ENCODE data around the gene COX18.

COX18 gene

DNA sequence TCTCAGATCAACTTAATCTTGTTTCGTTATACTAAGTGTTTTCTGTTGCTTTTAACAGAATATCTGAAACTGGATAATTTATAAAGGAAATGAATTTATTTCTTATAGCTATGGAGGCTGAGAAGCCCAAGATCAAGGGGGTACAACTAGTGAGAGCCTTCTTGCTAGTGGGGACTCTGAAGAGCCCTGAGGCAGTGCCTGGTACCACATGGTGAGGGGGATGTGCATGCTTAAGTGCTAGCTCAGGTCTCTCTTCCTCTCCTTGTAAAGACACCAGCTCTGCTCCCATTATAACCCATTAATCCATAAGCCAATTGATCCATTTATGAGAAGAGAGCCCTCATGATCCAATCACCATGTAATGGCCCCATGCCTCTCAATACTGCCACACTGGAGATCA, 17.9 kb downstream of the COX18 start:
- DNase-seq, result no peak

DNA sequence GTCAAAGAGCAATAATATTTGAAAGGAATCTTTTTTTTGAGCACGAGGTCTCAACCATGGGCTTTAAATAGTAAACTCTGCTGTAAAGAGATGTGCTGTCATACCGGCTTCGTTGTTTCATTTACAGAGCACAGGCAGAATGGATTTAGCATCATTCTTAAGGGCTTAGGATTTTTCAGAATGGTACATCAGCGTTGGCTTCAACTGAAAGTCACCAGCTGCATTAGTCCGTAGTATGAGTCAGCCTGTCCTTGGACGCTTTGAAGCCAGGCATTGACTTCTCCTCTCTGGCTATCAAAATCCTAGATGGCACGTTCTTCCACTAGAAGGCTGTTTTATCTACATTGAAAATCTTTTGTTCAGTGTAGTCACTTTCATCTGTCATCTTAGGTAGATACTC, 23.6 kb downstream of the COX18 start:
- DNase-seq, result no peak

DNA sequence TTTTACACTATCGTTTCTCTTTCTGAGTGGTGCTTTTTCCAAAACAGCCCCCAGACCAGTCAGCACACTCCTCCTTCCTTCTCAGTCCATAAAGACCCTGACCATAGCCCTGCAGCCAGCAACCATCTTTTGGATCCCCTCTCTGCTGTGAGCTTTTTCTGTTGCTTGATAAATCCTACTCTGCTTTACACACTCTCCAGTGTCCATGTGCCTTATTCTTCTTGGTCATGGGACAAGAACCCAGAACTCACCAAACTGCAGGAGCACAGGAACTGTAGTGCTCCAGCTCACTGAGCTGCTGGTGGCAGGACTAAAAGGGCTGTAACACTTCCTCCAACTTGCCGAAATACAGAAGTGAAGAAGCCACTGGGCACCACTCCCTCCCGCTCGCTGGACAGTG, 32.5 kb downstream of the COX18 start:
- no peak for DNase-seq

DNA sequence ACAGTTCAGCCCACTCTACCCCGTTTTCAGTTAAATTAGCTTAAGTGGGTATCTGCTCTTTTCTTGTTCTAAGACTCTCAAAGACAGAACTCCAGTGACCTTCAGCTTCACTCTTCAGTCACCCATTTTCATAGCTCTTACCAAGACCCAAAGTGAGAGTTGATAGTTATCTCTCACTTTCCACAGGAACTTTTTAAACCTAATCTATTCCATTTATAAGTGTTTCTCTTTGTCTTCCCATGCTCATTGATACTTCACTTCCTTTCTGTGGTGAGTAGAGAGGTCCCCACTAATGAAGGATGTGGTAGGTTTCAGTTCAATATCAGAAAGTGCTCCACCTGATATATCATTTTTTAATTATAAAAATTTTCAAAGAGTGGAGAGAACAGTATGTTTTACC, 33.4 kb downstream of the COX18 start:
- no peak for DNase-seq

DNA sequence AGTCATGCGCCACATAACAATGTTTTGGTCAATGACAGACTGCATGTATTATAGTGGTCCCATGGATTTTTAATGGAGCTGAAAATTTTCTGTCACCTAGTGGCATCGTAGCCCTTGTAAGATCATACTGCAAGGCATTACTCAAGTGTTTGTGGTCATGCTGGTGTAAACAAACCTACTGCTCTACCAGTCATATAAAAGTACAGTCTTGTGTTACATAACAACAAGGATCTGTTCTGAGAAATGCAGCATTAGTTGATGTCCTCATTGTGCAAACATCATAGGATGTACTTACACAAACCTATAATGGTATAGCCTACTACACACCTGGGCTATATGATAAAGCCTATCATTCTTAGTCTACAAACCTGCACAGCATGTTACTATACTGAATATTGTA, 34.6 kb downstream of the COX18 start:
- DNase-seq, result no peak

DNA sequence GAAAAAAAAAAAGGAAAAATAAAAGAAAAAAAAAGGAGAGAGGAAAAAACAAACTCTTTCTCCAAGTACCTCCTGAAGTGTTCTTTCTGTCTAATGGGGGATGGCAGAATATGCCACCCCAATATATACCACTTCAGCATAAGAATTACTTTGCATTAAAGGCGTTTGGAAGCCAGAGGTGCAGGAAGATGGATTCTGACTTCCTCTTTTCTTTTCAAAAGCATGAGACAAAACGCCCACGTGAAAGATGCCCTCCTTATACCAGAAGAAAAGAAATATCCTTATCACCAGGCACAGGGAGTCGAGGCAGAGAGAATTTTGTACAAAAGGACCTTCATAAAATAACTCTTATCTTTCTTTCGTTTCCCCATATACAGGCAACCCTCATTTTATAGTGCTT, 40.9 kb downstream of the COX18 start:
- DNase-seq, result no peak

DNA sequence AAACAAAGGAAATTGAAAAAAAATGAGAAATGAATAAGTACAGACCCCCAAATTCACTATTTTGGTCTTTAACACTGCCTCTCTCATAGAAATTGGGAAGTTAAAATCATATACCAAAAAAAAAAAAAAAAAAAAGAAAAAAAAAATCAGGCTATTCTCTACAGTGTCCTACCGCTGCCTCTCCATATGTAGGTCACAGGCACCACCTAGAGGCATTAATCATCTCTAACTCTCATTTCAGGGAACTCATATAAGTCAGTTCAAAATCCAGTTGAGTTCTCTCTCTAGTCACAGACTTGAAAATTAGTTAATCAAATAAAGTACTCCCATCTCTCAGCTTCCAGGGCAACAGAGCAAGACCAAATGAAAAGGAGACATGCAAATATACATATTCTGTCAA, 47.9 kb downstream of the COX18 start:
- no peak for DNase-seq

DNA sequence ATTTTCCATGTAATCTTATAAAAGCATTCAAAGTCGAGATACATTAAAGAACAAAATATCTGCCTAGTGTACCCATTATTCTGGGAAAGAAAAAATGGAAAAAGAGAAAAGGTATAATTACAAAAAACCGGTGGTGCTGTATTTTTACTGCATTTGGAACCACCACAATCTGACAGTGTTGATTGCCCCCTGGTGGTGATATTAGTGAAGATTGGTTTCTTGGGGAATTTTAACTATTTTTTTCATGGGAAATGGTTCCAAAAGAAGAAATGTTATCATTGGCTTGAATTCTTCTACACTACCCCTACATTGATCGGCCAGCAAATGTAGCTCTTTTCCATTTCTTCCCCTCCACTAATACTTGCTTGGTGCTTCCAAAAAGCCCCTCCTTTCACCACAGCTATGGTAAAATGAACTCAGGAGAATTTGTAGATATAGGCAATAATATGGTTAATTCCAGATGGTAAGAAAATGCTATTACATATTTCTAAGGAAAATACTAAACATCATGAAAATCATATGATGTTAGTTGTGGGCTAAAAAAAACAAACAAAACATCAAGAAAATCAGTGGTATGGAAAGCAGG, 50.0 kb downstream of the COX18 start:
- no peak for DNase-seq

DNA sequence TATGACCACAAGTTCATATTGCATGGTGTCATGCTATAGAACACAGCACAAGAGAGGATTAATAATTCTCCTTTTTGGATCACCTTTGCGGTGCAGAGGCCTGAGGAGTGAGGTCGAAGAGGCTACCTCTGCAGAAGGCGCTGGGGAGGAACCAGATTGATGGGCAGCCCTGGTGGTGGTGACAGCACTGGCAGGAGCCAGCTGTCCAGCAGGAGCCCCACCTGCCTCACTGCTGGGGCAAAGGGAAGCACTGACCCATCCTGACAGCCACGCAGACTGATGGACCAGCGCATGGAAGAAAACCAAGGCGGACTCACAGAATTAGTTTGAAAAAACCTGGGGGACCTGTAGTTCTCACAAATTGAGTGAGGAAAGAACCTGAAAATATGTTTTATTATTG, 50.9 kb downstream of the COX18 start:
- no peak for DNase-seq

DNA sequence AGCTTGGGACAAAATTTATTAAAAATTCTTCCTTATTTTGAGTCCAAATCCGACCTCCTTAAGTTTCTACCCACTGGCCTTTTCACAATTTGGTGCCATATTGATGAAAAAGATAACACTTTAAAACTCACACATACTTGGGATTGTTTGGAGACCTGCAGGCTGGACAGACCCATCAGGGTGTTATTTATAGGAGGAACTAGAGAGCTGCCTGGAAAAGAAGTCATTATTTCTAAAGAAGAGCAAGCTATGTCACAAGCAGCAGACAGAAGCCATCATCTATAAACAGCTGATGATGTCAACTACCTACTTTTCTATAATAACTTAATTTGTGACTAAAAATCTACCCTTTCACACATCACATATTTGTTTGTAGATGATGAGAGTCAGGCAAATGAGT, 56.2 kb downstream of the COX18 start:
- no peak for DNase-seq

DNA sequence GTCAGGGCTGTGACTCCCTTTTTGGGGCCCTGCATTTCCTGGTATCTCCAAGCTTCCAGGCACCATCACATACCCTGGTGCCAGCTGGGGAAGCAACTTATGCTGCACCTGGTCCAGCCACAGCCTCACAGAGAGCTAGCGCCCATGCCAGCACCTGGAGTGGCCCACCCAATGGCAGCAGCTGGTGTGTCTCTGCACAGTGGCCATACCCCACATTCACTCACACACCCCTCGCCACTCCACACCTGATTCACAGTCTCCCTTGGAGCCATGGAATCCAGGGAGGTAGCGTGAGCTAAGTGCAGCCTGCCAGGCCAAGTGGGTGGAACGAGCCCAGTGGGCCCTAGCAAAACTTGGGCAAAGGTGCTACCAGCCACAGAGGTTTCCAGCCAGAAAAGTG, 56.8 kb downstream of the COX18 start:
- no peak for DNase-seq

DNA sequence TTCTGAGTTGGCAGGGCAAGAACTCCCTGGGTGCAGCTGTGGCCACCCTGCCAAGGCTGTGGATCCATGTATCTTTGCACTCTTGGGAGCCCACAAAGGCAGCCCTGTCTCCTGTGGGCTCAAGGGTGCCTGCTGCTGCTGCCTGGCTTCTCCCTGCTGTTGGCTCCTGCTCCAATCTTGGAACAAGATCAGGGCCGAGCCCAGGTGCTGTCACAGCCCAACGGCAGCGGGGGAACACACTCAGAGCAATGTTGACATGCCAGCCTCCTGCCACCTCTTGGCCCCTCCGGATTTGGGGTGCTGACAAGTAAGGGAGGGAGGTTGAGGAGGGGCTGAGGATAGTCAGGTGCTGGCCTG, 57.9 kb downstream of the COX18 start:
- DNase-seq, result no peak

DNA sequence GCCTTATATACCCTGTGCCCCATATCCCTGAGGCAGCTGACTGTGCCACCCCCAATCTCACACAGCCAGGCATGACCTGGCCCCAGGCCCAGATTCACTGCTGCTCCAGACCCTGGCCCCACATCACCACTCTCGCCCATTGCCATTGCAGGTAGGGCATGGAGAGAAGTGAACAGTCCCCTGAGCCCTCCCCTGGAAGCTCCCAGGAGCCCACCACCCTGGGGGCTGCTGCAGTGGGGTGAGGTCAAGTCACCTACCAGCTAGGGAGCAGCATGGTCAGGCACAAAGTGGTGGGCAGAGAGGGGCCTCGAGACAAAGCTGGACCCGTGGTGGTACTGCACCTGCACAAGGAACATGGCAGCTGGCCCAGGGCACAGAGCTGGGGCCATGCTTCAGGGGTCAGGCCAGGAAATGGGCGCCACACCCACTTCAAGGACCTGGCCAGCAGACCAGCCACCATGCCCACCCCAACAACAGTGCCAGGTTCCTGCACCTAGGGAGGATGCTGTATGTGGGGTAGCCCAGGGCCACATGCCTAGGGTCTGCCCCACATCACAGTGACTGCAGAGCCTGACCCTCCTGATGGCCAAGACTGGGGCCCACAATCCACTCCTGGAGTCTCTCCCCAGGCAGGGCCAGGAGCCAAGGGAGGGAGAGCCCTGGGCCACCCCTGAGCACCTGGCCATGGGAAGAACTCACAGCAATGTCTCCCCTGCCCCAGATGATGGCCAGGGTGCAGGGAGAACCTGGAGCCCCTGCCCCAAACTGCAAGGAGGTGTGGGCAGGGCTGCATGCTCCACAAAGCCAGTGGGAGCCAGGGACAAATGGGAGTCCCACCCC, 58.5 kb downstream of the COX18 start:
- DNase-seq, result no peak

DNA sequence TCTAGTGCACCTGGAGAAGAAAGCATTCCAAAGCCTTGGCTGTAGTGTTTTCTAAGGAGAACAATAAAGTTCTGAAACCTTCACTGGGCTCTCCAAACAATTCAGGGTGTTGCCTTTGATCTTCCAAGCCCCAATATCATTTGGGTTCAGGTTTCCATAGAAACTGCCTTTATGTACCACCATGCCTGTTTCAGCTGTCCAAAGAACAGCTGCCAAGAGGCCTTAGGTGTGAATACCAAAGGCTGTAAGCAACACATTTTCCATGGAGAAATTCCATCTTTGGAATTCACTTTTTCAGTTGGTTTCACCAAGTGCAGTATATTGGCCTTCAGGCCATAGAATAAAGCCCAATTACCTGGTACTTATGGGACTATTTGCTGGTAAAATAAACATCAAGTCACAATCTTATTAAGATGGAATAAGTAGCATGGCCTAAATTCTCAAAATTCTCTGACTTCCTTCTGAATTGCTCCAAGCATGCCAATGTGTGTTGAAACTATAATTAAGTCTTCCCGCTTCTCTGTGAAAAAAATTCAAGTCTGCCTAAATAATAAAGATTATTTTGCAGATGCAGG, 61.9 kb downstream of the COX18 start:
- DNase-seq, result no peak

DNA sequence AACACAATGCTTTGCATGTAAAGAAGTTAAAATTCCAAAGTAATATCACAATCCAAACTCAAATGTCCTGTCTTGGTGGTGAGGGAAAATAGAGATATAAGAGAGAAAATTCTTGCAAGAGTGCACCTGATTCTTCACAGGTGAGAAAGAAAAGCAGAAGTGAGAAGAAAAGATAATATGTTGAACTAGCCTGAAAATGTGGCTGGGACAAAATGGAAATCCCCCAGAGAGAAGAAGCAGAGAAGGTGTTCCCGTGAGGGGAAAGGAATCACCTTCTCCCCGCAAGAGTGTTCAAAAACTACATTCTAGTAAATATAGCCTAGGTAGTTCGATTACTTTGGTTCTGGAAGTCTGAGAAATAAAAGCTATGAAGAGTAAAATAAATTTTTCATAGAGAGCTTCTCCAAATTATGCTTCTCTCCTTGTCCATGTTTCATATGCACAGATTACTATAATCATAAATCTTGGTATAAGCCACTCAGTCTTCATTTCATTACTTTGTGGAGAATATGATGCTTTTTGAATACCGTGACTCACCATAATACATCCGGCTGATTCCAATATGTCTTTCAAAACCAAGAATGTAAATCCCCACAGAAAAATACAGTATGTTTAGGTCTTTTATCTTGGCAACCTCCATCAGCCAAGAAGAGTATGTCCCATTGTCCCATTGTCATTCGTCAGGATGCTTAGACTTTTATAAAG, 63.1 kb downstream of the COX18 start:
- DNase-seq, result no peak

DNA sequence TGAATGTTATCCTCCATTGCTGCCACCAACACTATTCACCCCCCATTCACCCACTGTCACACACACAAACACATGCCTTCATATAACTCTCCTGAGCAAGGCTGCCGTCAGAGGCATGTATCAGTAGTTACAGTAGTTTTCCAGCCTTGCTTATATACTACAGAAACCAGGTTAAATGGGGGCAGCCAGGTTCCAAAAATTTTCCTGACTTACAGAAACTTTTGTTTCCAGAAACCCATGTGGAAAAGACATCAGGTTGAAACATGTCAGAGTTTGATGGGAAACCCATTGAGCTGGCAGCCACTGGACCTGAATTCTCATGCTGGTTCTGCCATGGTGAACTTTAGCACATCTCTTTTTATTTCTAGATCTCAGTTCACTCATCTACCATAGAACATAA, 64.0 kb downstream of the COX18 start:
- DNase-seq, result no peak

Data from NCI-H2107 (cell line).